ENCODE data around the gene ZNF138. TPM values are rescaled to one million over a fixed set of nuclear protein-coding genes. Genes with fewer than 3 reads are reported as not detected.

The ZNF138 gene
- total RNA-seq, 1 experiment from 2014 or later = 7.6 TPM

- Histone ChIP-seq H3K27ac (ENCODE audit: low read length) (no peak overlapping the region), H3K27me3 (ENCODE audit: control insufficient read depth, insufficient read depth, low read length) (no peaks in the 10 kb centered on the region), H3K9me3 (ENCODE audit: control insufficient read depth, insufficient read depth, low read depth, low read length) (no peaks in the 10 kb centered on the region), H3K36me3 (ENCODE audit: control insufficient read depth, insufficient read depth, low read length) (no peaks in the 10 kb centered on the region), H3K4me3 (ENCODE audit: low read depth in 2 of 2, low read length in 2 of 2) (no peak overlapping the region), H3K4me1 (ENCODE audit: control insufficient read depth, insufficient read depth, low read length) (no peaks in the 10 kb centered on the region)
- intact Hi-C loops (cut with micrococcal nuclease; ENCODE audit: unreplicated experiment) (no loop called here), in situ Hi-C loops (cut with HindIII; ENCODE audit: low pct_unique_long_range_greater_than_20kb, low sequenced_read_pairs) (no loop called here)
- ATAC-seq = no peak
- ChIA-PET CTCF (no interaction called here), POLR2A (no interaction called here)
- TF ChIP-seq POLR2AphosphoS5 (IDR thresholded peaks at IDR 0.05; ENCODE audit: low read depth, low read length) (no peak), TCF7L2 (IDR thresholded peaks at IDR 0.05; ENCODE audit: low read depth, low read length) (no peak), SIN3A (IDR thresholded peaks at IDR 0.05; ENCODE audit: borderline replicate concordance, insufficient read depth, low read depth, low read length) (no peak), CTCF (IDR thresholded peaks at IDR 0.05) (no peak), REST (IDR thresholded peaks at IDR 0.05; ENCODE audit: insufficient read depth in 1 of 2, low read depth in 2 of 2, low read length in 1 of 2) (no peak)
- no peak for DNase-seq (ENCODE audit: low read depth, low spot score)
- BruUV-seq (replicated peaks) = no TSS peak
Observed at GRCh38 chr7:64879800-64880199, 85.6 kb downstream of the ZNF138 start.

GRCh38 chr7:64880322-64881297 is 86.4 kb downstream of the ZNF138 start:
- intact Hi-C loops (cut with micrococcal nuclease; ENCODE audit: unreplicated experiment) (no loop called here), in situ Hi-C loops (cut with HindIII; ENCODE audit: low pct_unique_long_range_greater_than_20kb, low sequenced_read_pairs) (no loop called here)
- no peaks in the 10 kb centered on the region for H3K9me3 ChIP-seq (ENCODE audit: control insufficient read depth, insufficient read depth, low read depth, low read length)

More at GRCh38 chr7:64880322-64881297, 86.4 kb downstream of the ZNF138 start:
- no peak overlapping the region for H3K4me3 ChIP-seq (ENCODE audit: low read depth in 2 of 2, low read length in 2 of 2)
- BruUV-seq (replicated peaks) = no TSS peak
- no peak overlapping the region for H3K27ac ChIP-seq (ENCODE audit: low read length)
- CTCF ChIA-PET = no interaction called here
- H3K36me3 ChIP-seq (ENCODE audit: control insufficient read depth, insufficient read depth, low read length) = no peaks in the 10 kb centered on the region
- no peak for DNase-seq (ENCODE audit: low read depth, low spot score)
- no peaks in the 10 kb centered on the region for H3K27me3 ChIP-seq (ENCODE audit: control insufficient read depth, insufficient read depth, low read length)
- TF ChIP-seq TCF7L2 (IDR thresholded peaks at IDR 0.05; ENCODE audit: low read depth, low read length) = no peak
- no peak for TF ChIP-seq CTCF (IDR thresholded peaks at IDR 0.05)
- TF ChIP-seq SIN3A (IDR thresholded peaks at IDR 0.05; ENCODE audit: borderline replicate concordance, insufficient read depth, low read depth, low read length) = no peak
- TF ChIP-seq REST (IDR thresholded peaks at IDR 0.05; ENCODE audit: insufficient read depth in 1 of 2, low read depth in 2 of 2, low read length in 1 of 2) = no peak
- ATAC-seq = no peak
- H3K4me1 ChIP-seq (ENCODE audit: control insufficient read depth, insufficient read depth, low read length) = no peaks in the 10 kb centered on the region
- POLR2A ChIA-PET = no interaction called here

Measured in Panc1 (cell line).